ENCODE measurements around the gene CHRDL2.

DNA sequence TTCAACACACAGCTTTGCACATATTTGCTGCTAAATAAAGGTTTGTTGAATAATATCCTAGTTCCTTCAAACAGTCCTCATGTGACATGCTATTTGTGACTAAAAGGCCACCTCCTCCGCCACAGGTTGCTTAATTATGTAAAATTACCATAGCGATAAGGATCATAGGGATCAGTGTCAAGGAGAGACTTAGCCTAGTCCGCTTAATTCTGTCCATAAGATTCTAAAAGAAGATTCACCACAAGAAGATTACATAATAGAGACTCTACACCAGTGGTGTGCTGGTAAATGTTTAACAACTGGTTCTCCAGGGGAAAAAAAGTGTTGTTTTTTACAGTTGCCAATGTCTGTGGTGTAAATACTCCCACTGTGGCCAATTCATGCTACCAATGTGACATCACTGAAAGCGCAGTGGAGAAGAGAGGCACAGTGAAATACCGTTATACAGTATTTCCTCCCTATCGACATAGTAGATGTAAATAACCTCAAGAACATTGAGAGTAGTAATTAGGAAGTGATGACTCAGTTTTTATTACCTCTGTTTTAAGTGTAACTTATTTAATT lies 4.2 kb upstream of the CHRDL2 start:
- TF ChIP-seq, protein P1, sequence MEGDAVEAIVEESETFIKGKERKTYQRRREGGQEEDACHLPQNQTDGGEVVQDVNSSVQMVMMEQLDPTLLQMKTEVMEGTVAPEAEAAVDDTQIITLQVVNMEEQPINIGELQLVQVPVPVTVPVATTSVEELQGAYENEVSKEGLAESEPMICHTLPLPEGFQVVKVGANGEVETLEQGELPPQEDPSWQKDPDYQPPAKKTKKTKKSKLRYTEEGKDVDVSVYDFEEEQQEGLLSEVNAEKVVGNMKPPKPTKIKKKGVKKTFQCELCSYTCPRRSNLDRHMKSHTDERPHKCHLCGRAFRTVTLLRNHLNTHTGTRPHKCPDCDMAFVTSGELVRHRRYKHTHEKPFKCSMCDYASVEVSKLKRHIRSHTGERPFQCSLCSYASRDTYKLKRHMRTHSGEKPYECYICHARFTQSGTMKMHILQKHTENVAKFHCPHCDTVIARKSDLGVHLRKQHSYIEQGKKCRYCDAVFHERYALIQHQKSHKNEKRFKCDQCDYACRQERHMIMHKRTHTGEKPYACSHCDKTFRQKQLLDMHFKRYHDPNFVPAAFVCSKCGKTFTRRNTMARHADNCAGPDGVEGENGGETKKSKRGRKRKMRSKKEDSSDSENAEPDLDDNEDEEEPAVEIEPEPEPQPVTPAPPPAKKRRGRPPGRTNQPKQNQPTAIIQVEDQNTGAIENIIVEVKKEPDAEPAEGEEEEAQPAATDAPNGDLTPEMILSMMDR (IDR thresholded peaks at IDR 0.05; ENCODE audit: insufficient read depth, low read length, poor library complexity, severe bottlenecking), result no peak
- no peak for TF ChIP-seq EZH2phosphoT487 (conservative IDR thresholded peaks at IDR 0.05; ENCODE audit: low read length)

Measured in SU-DHL-6 (cell line).